Measurements from ENCODE around the gene FHOD3. TPM values are rescaled to one million over a fixed set of nuclear protein-coding genes. Genes with fewer than 3 reads are reported as not detected.

FHOD3 gene
- polyA plus RNA-seq, 1 experiment: 41.1 TPM

- no peak for DNase-seq (ENCODE audit: low read depth, low spot score)
- ChIA-PET POLR2A (interaction anchor here (1.4 kb wide), 1 partner anchor 32 kb away, joined by 3 read pairs; no protein-coding TSS in a partner anchor), CTCF (interaction anchor here (0.7 to 1.3 kb wide), 2 partner anchors 11 kb away, joined by 4 read pairs; no protein-coding TSS in a partner anchor)
- no peaks in the 10 kb centered on the region for H3K9me3 ChIP-seq (ENCODE audit: control insufficient read depth, insufficient read depth, low read length)
- no peak overlapping the region for H3K4me3 ChIP-seq (ENCODE audit: low read depth, low read length)
- TF ChIP-seq CTCF (IDR thresholded peaks at IDR 0.05; ENCODE audit: low read depth, low read length): no peak
- no peaks in the 10 kb centered on the region for H3K27me3 ChIP-seq (ENCODE audit: control insufficient read depth, insufficient read depth, low read length)
- H3K27ac ChIP-seq (ENCODE audit: low read depth, low read length): no peak overlapping the region
These were observed 24.2 kb upstream of the FHOD3 start for GRCh38 chr18:36273347-36273746.

GRCh38 chr18:36274083-36274715 is 23.3 kb upstream of the FHOD3 start:
- H3K27ac ChIP-seq (ENCODE audit: low read depth, low read length): no peak overlapping the region
- CTCF ChIA-PET: interaction anchor here (0.7 kb wide), 1 partner anchor 10 kb away, joined by 4 read pairs; no protein-coding TSS in a partner anchor
- no peaks in the 10 kb centered on the region for H3K9me3 ChIP-seq (ENCODE audit: control insufficient read depth, insufficient read depth, low read length)
- POLR2A ChIA-PET: interaction anchor here (1.4 kb wide), 1 partner anchor 33 kb away, joined by 3 read pairs; no protein-coding TSS in a partner anchor
- H3K27me3 ChIP-seq (ENCODE audit: control insufficient read depth, insufficient read depth, low read length): peaks cover 4% of the 10 kb centered on the region
- TF ChIP-seq CTCF (IDR thresholded peaks at IDR 0.05; ENCODE audit: low read depth, low read length): no peak
- H3K4me3 ChIP-seq (ENCODE audit: low read depth, low read length): no peak overlapping the region
- DNase-seq (ENCODE audit: low read depth, low spot score): no peak

GRCh38 chr18:36275561-36275960 is 22.0 kb upstream of the FHOD3 start:
- H3K9me3 ChIP-seq (ENCODE audit: control insufficient read depth, insufficient read depth, low read length): no peaks in the 10 kb centered on the region
- ChIA-PET CTCF (interaction anchor here (0.6 to 1.2 kb wide), 3 partner anchors 9 to 297 kb away, joined by 3 to 8 read pairs (median 4); no protein-coding TSS in a partner anchor), POLR2A (interaction anchor here (0.7 kb wide), 1 partner anchor 30 kb away, joined by 9 read pairs; no protein-coding TSS in a partner anchor)
- no peak overlapping the region for H3K27ac ChIP-seq (ENCODE audit: low read depth, low read length)
- DNase-seq (ENCODE audit: low read depth, low spot score): no peak
- TF ChIP-seq CTCF (IDR thresholded peaks at IDR 0.05; ENCODE audit: low read depth, low read length): no peak
- H3K27me3 ChIP-seq (ENCODE audit: control insufficient read depth, insufficient read depth, low read length): peaks cover 4% of the 10 kb centered on the region
- H3K4me3 ChIP-seq (ENCODE audit: low read depth, low read length): no peak overlapping the region

DNA sequence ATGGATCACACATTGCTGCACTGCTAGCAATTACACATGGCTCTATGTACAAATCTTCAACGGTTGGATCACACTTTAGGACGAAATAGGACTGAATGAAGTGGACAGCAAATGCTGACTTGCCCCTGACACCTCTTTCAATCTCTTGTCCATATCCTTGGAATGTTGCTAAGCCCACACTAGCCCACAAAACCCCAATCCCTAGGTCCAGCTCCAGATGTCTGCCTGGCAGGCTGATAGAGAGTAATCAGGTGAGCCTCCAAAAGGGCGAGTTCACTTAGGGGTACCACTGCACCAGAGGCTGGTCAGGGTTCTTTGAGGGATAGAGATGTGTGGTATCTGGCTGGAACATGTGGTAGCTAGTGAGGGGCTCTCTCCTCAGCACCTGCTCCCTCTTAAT is 18.5 kb upstream of the FHOD3 start:
- POLR2A ChIA-PET: no interaction called here
- H3K27ac ChIP-seq (ENCODE audit: low read depth, low read length): no peak overlapping the region
- peaks cover 4% of the 10 kb centered on the region for H3K27me3 ChIP-seq (ENCODE audit: control insufficient read depth, insufficient read depth, low read length)
- CTCF ChIA-PET: interaction anchor here (2.1 to 9.5 kb wide), 2 partner anchors 184 to 261 kb away, joined by 8 to 148 read pairs; no protein-coding TSS in a partner anchor
- no peak for TF ChIP-seq CTCF (IDR thresholded peaks at IDR 0.05; ENCODE audit: low read depth, low read length)
- DNase-seq (ENCODE audit: low read depth, low spot score): no peak
- no peaks in the 10 kb centered on the region for H3K9me3 ChIP-seq (ENCODE audit: control insufficient read depth, insufficient read depth, low read length)
- no peak overlapping the region for H3K4me3 ChIP-seq (ENCODE audit: low read depth, low read length)

DNA sequence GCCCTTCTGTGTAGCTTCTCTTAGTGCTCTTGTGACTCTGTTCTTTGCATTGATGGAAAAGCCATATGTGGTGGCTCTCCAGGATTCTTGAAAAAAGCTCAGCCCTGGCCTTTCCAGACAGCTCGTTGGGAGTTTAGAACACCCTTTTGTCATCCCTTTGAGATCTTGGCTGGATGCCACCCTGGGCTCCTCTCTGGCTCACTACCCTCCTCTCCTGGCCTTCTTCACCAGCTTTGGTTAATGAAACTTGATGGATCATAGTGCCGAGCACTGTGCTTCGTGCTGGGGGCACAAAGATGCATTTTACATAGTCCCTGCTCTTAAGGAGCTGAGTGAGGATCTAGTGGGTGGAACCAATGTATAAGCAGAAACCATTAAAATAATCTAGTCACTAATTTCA is 15.6 kb upstream of the FHOD3 start:
- peaks cover 4% of the 10 kb centered on the region for H3K27me3 ChIP-seq (ENCODE audit: control insufficient read depth, insufficient read depth, low read length)
- ChIA-PET POLR2A (no interaction called here), CTCF (interaction anchor here (0.6 to 9.5 kb wide), 6 partner anchors 77 to 475 kb away, joined by 3 to 148 read pairs (median 4); no protein-coding TSS in a partner anchor)
- H3K9me3 ChIP-seq (ENCODE audit: control insufficient read depth, insufficient read depth, low read length): no peaks in the 10 kb centered on the region
- H3K4me3 ChIP-seq (ENCODE audit: low read depth, low read length): no peak overlapping the region
- H3K27ac ChIP-seq (ENCODE audit: low read depth, low read length): no peak overlapping the region
- no peak for TF ChIP-seq CTCF (IDR thresholded peaks at IDR 0.05; ENCODE audit: low read depth, low read length)
- DNase-seq (ENCODE audit: low read depth, low spot score): no peak

Measured in AG04450 (cell line).